Subcutaneous adipose tissue (tissue), 4 donors: ENCODE data around the gene KRTAP20-4. TPM values are rescaled to one million over a fixed set of nuclear protein-coding genes. Genes with fewer than 3 reads are reported as not detected.

ENCODE experiments used
- total RNA-seq, 4 donors: library from RNA; depleted of rRNA; stranded (reverse); fragments of >200 nt; gene quantifications; one replicate each; pipeline ENCODE4 v1.1.0, GENCODE V29; 2016
- TF ChIP-seq, protein P1 (sequence below): fragments of 450-650 bp; IDR thresholded peaks from one replicate; pipeline ENCODE4 v1.5.1; 2016; ENCODE audit warnings: low read depth, mild to moderate bottlenecking, control low read depth, antibody characterized with exemption, moderate library complexity

The KRTAP20-4 gene
- total RNA-seq, result not detected

DNA sequence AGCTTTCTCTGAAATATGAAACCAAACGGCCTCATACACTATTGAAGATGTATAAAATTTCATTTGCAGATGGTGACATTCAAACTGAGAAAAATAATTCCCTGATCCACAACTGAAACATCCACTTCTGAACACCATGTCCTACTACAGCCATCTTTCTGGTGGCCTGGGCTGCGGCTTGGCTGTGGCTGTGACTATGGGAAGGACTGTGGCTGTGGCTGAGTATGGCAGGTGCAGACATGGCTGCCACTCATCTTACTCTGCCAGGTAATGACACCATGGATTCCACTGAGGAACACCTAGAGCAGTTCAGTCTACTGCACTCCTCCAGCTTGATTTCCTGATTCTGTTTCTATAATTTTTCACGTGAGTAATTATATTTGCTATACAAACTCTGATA lies at the start of gene KRTAP20-4:
KRTAP20-4 (plus strand) TSS at position 106 of the 400 bp plus-strand sequence.
- TF ChIP-seq, protein P1, sequence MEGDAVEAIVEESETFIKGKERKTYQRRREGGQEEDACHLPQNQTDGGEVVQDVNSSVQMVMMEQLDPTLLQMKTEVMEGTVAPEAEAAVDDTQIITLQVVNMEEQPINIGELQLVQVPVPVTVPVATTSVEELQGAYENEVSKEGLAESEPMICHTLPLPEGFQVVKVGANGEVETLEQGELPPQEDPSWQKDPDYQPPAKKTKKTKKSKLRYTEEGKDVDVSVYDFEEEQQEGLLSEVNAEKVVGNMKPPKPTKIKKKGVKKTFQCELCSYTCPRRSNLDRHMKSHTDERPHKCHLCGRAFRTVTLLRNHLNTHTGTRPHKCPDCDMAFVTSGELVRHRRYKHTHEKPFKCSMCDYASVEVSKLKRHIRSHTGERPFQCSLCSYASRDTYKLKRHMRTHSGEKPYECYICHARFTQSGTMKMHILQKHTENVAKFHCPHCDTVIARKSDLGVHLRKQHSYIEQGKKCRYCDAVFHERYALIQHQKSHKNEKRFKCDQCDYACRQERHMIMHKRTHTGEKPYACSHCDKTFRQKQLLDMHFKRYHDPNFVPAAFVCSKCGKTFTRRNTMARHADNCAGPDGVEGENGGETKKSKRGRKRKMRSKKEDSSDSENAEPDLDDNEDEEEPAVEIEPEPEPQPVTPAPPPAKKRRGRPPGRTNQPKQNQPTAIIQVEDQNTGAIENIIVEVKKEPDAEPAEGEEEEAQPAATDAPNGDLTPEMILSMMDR, result no peak

DNA sequence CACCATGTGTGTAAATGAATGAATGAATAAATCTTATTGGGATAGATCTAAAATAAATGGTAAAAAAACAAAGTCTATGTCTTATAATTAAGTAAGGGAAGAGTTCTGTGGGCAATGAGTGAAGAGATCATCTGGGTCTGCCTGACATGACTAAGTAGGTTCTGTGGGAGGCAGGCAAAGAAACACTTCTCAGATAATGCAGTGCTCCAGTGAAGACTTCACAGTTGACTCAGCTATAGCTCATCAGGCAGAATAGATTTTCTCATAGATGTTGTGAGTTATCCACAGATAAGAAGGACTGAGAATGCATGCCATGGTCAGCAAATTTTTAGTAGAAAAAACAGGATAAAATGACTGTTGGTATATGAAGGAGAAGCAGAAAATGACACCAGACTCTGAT lies 42.7 kb upstream of the KRTAP20-4 start:
- TF ChIP-seq, protein P1, result no peak

DNA sequence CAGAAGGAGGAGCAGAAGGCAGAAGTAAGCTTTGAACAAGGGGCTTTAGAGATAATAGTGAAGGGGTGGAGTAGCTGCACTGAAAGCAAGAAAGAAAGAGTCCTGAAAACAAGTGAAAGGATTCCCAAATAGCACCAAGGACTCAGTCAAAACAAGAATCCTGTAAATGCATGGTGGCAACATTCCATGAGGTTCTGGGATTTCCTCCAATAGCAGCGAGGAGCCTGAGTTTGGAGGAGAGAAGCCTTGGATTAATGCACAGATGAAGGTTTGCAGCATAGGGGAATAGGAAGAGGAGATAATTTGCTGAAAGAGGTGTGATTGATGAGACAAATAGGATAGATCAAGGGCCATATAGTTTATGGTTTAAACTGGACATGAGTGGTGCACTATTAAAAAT lies 41.1 kb upstream of the KRTAP20-4 start:
- TF ChIP-seq, protein P1, result no peak

DNA sequence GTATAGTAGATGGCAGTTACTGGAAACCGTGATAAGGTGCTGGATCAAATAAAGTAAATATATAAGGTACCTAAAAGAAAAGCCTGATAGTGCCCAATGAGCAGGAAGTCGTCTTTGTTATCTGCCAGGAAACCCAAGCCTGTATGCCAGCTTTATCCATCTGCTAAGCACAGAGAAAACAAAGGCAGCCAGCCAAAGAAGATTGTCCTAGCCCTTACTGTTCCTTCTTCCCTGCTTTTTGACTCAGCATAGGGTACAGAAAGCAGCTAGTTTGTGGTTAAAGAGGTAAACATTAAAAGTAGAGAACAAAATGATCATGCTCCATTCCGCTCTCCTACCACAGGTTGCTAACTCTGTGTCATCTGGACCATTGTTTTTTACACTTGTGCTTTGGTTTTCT lies 40.3 kb upstream of the KRTAP20-4 start:
- TF ChIP-seq, protein P1, result no peak

DNA sequence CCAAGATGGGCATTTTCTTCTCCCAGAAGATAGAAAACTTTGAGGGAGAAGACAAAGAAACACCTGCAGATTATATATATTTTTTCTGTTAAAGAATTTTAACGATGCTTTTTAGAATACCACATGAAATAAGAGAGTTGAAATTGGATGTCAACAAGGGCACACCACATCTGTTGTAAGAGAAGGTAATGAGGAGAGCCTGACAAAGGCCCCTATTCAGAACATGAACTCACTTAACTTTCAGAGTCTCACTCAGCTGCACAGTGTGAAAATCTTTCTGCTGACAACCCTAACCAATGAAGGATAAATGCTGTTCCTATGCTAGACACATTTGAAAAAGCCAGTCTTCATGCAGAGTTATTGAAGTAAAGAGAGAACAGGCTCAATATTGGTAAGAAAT lies 37.6 kb upstream of the KRTAP20-4 start:
- TF ChIP-seq, protein P1, result no peak

DNA sequence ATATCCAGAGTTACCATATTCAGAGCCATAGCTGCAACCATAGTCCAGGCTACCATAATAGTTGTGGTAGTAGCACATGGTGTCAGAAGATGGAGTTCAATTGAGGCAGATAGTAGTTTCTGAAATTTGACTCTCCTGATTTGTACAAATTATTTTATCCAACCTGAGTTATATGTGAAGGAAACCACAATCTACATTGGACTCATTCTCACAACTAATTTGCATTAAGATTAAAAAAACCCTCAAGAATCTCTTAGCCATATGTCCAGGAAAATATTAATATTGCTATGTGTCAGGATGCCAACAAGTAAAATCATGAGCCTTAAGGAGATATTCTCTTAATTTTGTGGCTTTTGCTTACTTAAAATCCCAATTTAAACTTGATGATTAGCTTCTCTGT lies 30.1 kb upstream of the KRTAP20-4 start, which contains the start of gene KRTAP22-2:
KRTAP22-2 (minus strand) TSS at position 101 of the 400 bp plus-strand sequence.
- TF ChIP-seq, protein P1, result no peak

DNA sequence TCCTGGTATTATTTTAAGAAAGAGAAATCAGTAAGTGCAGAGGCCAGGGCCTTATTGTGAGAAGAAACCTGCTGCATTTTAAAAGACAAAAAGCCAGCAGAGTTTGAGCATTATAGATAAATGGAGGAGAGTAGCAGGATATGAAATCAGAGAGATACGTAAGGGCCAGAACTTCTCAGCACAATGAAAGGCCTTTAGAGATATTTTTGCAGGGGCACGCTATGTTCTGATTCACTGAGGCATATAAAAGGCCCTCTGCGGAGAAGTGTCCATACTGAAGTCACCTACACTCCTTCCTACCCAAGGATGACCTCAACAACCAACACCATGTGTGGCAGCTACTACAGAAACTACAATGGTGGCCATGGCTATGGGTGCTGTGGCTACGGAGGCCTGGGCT lies 28.3 kb upstream of the KRTAP20-4 start, which contains the start of gene KRTAP6-3:
KRTAP6-3 (plus strand) TSS at position 301 of the 400 bp plus-strand sequence; CDS start at position 307, 6 bp downstream.
- TF ChIP-seq, protein P1, result no peak
